22Rv1 (cell line): ENCODE results near the gene DOC2B.

Experiments used
- H3K27ac ChIP-seq: fragments of 450-650 bp; 2 replicates; pipeline ENCODE4 v1.5.1; 2017
- CTCF ChIP-seq: fragments of 450-650 bp; IDR thresholded peaks from 2 replicates; pipeline ENCODE4 v1.5.1; 2017; ENCODE audit warnings: mild to moderate bottlenecking
- ZFX ChIP-seq: fragments of 450-650 bp; IDR thresholded peaks from 2 replicates; pipeline ENCODE4 v1.6.1; 2017; ENCODE audit warnings: antibody characterized with exemption, borderline replicate concordance

The DOC2B gene

GRCh38 chr17:192666-193425 is 11.4 kb upstream of the DOC2B start:
- TF ChIP-seq ZFX: no peak
- no peak for TF ChIP-seq CTCF

GRCh38 chr17:189444-189843 is 8.0 kb upstream of the DOC2B start:
- TF ChIP-seq CTCF: no peak
- TF ChIP-seq ZFX: no peak
- no peak overlapping the region for H3K27ac ChIP-seq

More at GRCh38 chr17:192666-193425, 11.4 kb upstream of the DOC2B start:
- no peak overlapping the region for H3K27ac ChIP-seq

DNA sequence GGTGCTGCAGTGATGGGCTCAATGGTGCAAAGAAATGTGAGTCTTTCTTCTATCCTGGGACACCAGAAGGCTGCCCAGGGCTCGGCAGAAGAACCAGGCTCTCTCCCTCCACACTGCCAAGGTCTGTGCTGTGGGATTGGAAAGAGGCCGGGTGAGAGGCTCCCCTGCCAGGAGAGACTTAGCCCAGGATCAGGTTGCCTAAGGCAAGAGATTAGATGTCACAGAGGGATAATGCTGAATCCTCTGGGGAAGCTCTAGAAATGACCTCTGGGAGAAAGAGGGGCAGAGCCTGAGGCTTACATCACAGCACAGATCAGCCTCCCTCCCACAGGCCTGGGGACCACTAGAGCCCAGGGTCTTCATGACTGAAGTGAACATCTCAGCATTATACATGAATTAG is 5.7 kb upstream of the DOC2B start:
- TF ChIP-seq CTCF (no peak), ZFX (no peak)

DNA sequence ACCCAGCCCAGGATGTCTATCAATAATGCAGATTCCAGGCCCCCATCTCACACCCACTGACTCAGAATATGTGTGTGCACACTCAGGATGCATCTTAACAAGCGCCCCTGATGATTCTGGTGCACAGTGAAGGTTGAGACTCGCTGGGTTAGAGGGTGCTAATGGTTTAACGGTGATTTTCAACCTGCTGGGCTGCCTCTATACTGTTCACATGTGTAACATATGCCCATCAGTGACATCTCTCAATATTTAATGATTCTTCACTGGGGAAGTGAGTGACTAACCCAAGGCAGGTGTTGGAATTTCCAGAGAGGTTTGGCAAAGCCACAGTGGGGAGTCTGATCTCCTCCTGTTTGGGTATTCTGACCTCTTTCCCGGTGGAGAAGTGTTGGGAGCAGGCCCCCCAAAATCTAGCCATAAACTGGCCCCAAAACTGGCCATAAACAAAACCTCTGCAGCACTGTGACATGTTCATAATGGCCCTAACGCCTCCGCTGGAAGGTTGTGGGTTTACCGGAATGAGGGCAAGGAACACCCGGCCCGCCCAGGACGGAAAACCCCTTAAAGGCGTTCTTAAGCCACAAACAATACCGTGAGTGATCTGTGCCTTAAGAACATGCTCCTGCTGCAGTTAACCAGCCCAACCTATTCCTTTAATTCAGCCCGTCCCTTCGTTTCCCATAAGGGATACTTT is 4.1 kb upstream of the DOC2B start:
- TF ChIP-seq CTCF (no peak), ZFX (no peak)
- no peak overlapping the region for H3K27ac ChIP-seq

More for the DNA sequence above, 5.7 kb upstream of the DOC2B start:
- H3K27ac ChIP-seq: no peak overlapping the region

- no peak for TF ChIP-seq ZFX
- TF ChIP-seq CTCF: no peak
Observed at GRCh38 chr17:183021-183420, 1.6 kb upstream of the DOC2B start.

DNA sequence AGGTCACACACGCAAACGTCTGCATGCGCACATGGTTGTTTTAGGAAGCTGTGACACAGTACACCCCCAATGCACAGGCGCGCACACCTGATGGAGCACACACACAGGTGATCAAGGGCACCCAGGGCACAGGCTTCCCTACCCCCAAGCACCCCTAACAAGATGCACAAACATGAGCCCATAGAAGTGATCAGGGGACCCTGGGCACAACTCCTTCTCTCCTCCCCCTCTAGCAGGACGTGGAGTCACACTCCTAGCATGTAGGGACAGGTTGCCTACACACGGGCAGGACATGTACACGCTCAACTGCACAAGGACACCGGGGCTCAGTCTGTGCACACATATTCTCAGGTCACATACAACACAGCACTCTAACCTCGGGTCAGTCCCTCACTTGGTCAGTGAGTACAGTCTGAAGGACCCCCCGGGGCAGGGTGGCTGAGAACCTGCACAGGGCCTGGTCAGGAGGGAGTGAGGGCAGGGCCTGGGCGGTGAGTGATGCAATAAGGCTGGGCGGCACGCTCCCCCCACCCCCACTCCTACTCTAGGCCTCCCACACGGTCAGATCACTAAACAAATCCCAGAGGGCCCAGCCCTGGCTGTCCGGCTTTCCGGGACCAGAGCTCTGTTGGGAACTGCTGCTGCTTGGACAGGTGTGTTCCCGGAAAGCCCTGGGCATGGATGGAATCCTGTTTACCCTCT is 751 bp upstream of the DOC2B start:
- TF ChIP-seq ZFX (no peak), CTCF (no peak)
- H3K27ac ChIP-seq: no peak overlapping the region

More at GRCh38 chr17:183021-183420, 1.6 kb upstream of the DOC2B start:
- no peak overlapping the region for H3K27ac ChIP-seq
